Measurements from ENCODE around the gene NRG2. TPM values are rescaled to one million over a fixed set of nuclear protein-coding genes. Genes with fewer than 3 reads are reported as not detected.

NRG2 gene
- polyA plus RNA-seq, 3 donors = 2.0 to 4.8 (median 3.1) TPM

DNA sequence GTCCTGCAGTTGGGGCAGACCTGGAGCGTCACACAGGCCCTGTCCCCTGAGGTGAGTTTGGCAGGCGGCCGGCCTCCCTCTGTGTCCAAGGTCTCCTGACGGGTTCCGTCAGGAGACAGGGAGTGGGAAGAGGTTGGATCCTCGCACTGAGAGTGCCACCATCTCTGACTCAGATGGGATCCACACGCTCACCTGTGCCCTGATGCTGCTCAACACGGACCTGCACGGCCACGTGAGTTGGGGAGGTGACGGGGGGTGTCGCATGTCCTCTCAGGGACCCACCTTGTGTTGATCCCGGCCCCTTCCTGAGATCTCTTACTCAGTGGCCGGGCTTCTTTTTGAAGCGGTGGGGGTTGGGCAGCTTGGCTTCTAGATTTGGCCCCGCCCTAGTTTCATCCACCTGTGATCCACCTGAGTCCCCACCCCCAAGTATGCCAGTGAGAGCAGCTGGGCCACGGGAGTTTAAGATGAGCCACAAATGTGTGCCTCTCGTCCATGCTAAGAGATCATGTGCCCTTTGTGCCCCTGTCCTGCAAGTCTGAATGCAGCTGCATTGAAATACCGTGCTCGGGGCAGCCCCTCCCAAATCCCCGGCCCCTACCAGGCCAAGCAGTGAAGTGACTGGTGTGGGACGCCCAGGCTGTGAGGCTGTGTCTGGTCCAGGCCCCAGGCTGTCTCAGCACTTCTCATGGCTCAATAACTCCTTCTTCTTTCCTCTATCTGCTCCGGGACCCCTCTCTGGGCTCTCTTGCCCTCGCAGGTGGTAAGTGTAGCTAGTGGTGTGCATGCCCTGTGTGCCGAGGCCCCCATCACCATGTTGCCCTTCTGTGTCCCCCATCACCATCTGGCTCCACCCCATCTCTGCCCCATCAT is 220.3 kb downstream of the NRG2 start:
- WGBS, 3 donors = 88 to 92% (median 88%) methylated on average over 25 of the region's 25 CpGs
- H3K27ac ChIP-seq (ENCODE audit: low read depth, low read length) = no peak overlapping the region

- 89 to 94% (median 92%) methylated on average over 11 of the region's 11 CpGs for WGBS, 3 donors
- no peak overlapping the region for H3K27ac ChIP-seq (ENCODE audit: low read depth, low read length)
Measured at GRCh38 chr5:139821806-139822552, 221.1 kb downstream of the NRG2 start.

DNA sequence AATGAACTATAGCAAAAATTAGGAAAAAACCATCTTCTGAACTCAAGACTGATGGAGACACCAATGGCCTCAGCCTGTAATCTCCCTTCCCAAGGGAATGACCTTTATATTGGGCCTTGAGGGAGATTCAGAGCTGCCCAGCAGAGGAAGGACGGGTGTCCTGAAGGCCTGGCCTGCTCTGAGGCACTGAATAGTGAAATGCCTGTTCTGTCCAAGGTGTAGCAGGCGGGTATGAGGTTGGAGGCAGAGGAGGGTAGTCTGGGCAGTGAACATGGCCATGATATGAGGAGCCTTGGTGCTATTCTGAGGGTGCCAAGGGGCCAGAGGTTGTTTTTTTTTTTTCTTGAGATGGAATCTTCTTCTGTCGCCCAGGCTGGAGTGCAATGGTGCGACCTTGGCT is 222.5 kb downstream of the NRG2 start:
- WGBS, 3 donors = 79 to 92% (median 89%) methylated on average over 4 of the region's 4 CpGs
- no peak overlapping the region for H3K27ac ChIP-seq (ENCODE audit: low read depth, low read length)

- 59 to 84% (median 68%) methylated on average over 6 to 7 of the region's 7 CpGs for WGBS, 3 donors
- no peak overlapping the region for H3K27ac ChIP-seq (ENCODE audit: low read depth, low read length)
Measured at GRCh38 chr5:139820130-139820529, 223.0 kb downstream of the NRG2 start.

DNA sequence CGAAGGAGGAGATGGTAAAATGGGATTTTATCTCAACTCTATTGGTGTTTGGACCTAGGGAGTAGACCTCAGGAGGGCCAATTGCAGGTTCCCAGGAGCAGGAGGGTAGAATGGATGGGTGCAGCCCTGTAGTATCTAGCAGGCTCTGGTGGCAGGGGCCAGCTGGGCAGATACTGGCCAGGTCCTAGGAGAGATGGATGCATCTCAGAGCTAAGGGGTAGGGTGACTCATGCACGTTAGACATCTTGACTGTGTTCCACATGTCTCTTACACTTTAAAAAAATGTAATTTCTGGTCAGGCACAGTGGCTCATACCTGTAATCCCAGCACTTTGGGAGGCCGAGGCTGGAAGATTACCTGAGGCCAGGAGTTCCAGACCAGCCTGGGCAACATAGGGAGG is 225.1 kb downstream of the NRG2 start:
- H3K27ac ChIP-seq (ENCODE audit: low read depth, low read length) = no peak overlapping the region
- 75 to 82% (median 81%) methylated on average over 3 of the region's 3 CpGs for WGBS, 3 donors

DNA sequence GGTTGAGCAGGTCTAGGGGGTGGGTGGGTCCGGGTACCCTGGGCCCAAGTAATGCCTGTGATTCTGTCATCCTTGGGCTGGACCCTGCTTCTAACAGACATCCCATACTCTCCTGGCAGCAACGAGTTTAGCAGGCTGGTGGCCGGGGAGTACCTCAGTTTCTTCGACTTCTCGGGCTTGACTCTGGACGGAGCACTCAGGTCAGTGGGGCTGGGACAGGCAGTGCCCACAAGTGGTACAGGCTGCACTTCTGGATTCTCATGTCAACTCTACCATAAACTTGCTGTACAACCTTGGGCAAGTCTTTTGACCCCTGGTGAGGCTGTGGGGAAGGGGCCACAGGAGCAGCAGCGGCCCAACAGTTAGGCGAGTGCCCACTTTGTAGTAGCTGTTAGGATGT is 225.7 kb downstream of the NRG2 start:
- H3K27ac ChIP-seq (ENCODE audit: low read depth, low read length) = no peak overlapping the region

GRCh38 chr5:139816566-139816965 is 226.5 kb downstream of the NRG2 start:
- WGBS, 3 donors = 80 to 88% (median 85%) methylated on average over 12 of the region's 12 CpGs
- H3K27ac ChIP-seq (ENCODE audit: low read depth, low read length) = no peak overlapping the region

More for the DNA sequence above, 225.7 kb downstream of the NRG2 start:
- WGBS, 3 donors = 87 to 92% (median 88%) methylated on average over 8 of the region's 8 CpGs

- WGBS, 3 donors = 91 to 92% (median 91%) methylated on average over 11 of the region's 11 CpGs
- no peak overlapping the region for H3K27ac ChIP-seq (ENCODE audit: low read depth, low read length)
Measured at GRCh38 chr5:139814704-139815280, 228.3 kb downstream of the NRG2 start.

- WGBS, 3 donors = 80 to 89% (median 85%) methylated on average over 14 of the region's 14 CpGs
- H3K27ac ChIP-seq (ENCODE audit: low read depth, low read length) = no peak overlapping the region
Measured at GRCh38 chr5:139814191-139814601, 228.9 kb downstream of the NRG2 start.

- no peak overlapping the region for H3K27ac ChIP-seq (ENCODE audit: low read depth, low read length)
- WGBS, 3 donors = 88 to 94% (median 92%) methylated on average over 23 to 25 of the region's 25 CpGs
Measured at GRCh38 chr5:139812836-139813805, 230.0 kb downstream of the NRG2 start.

GRCh38 chr5:139812323-139812722 is 230.8 kb downstream of the NRG2 start:
- H3K27ac ChIP-seq (ENCODE audit: low read depth, low read length) = no peak overlapping the region
- 86 to 91% (median 86%) methylated on average over 5 of the region's 5 CpGs for WGBS, 3 donors

GRCh38 chr5:139811274-139811607 is 231.9 kb downstream of the NRG2 start:
- H3K27ac ChIP-seq (ENCODE audit: low read depth, low read length) = no peak overlapping the region
- 31 to 50% (median 37%) methylated on average over 2 of the region's 2 CpGs for WGBS, 3 donors

- 87 to 90% (median 89%) methylated on average over 8 of the region's 8 CpGs for WGBS, 3 donors
- no peak overlapping the region for H3K27ac ChIP-seq (ENCODE audit: low read depth, low read length)
Measured at GRCh38 chr5:139810341-139811273, 232.5 kb downstream of the NRG2 start.

- H3K27ac ChIP-seq (ENCODE audit: low read depth, low read length) = no peak overlapping the region
- 93 to 96% (median 95%) methylated on average over 11 of the region's 11 CpGs for WGBS, 3 donors
Measured at GRCh38 chr5:139809331-139809810, 233.7 kb downstream of the NRG2 start.

GRCh38 chr5:139808481-139809330 is 234.4 kb downstream of the NRG2 start:
- no peak overlapping the region for H3K27ac ChIP-seq (ENCODE audit: low read depth, low read length)

GRCh38 chr5:139807647-139808030 is 235.5 kb downstream of the NRG2 start:
- H3K27ac ChIP-seq (ENCODE audit: low read depth, low read length) = no peak overlapping the region
- 74 to 80% (median 78%) methylated on average over 6 of the region's 6 CpGs for WGBS, 3 donors

More at GRCh38 chr5:139808481-139809330, 234.4 kb downstream of the NRG2 start:
- 44 to 54% (median 44%) methylated on average over 17 to 19 of the region's 19 CpGs for WGBS, 3 donors
